HepG2 (cell line): ENCODE results near the gene SMARCC1. TPM values are rescaled to one million over a fixed set of nuclear protein-coding genes. Genes with fewer than 3 reads are reported as not detected.

Experiments
- AGO1 ChIP-seq: fragments of 200-400 bp; formaldehyde crosslinking; IDR thresholded peaks from 2 replicates; pipeline ENCODE4 v1.6.1; 2017; ENCODE audit warnings: mild to moderate bottlenecking, low read depth, low read length, moderate library complexity; ENCODE audit not compliant: poor library complexity, severe bottlenecking
- DZIP1 ChIP-seq: sonication (generic); formaldehyde crosslinking; IDR thresholded peaks from 2 replicates; pipeline ENCODE4 v1.5.0; 2020; ENCODE audit warnings: mild to moderate bottlenecking, missing genetic modification reagents
- E2F2 ChIP-seq: sonication (generic); formaldehyde crosslinking; IDR thresholded peaks from 2 replicates; pipeline ENCODE4 v1.4.0; 2020; ENCODE audit warnings: missing genetic modification reagents, borderline replicate concordance
- GLMP ChIP-seq: sonication (generic); formaldehyde crosslinking; IDR thresholded peaks from 2 replicates; pipeline ENCODE4 v1.9.0; 2021; ENCODE audit warnings: missing genetic modification reagents, mild to moderate bottlenecking, borderline replicate concordance
- HNF4G ChIP-seq, 2 experiments: sonication (generic) in 1 of 2; formaldehyde crosslinking in 1 of 2; IDR thresholded peaks; 2 replicates each; pipeline versions ENCODE4 v1.4.0 to v1.6.1; 2011 to 2020; ENCODE audit warnings: borderline replicate concordance in 2 of 2, low read depth in 2 of 2, mild to moderate bottlenecking in 2 of 2, low read length in 1 of 2, missing genetic modification reagents in 1 of 2, moderate library complexity in 1 of 2
- MAX ChIP-seq: IDR thresholded peaks from 2 replicates; pipeline ENCODE4 v1.6.1; 2012; ENCODE audit warnings: inconsistent platforms
- MLXIP ChIP-seq: sonication (generic); formaldehyde crosslinking; IDR thresholded peaks from 2 replicates; pipeline ENCODE4 v1.9.0; 2021; ENCODE audit warnings: missing genetic modification reagents, borderline replicate concordance
- NCOR1 ChIP-seq: fragments of 200-600 bp; sonication (generic); IDR thresholded peaks from 2 replicates; pipeline ENCODE4 v1.7.0; 2017; ENCODE audit warnings: antibody characterized with exemption, low read length, borderline replicate concordance
- NFYB ChIP-seq: sonication (generic); formaldehyde crosslinking; IDR thresholded peaks from 2 replicates; pipeline ENCODE4 v1.4.0; 2020; ENCODE audit warnings: missing genetic modification reagents
- POLR2G ChIP-seq: fragments of 200-400 bp; formaldehyde crosslinking; IDR thresholded peaks from 2 replicates; pipeline ENCODE4 v1.6.1; 2018; ENCODE audit warnings: mild to moderate bottlenecking, low read depth, low read length, moderate library complexity
- PRMT3 ChIP-seq: sonication (generic); formaldehyde crosslinking; IDR thresholded peaks from 2 replicates; pipeline ENCODE4 v1.8.1; 2022; ENCODE audit warnings: low read depth, mild to moderate bottlenecking, moderate library complexity, missing genetic modification reagents, borderline replicate concordance
- RARA ChIP-seq: IDR thresholded peaks from 2 replicates; pipeline ENCODE4 v1.6.1; 2016; ENCODE audit warnings: missing genetic modification reagents, missing compliant biosample characterization
- SNAPC5 ChIP-seq: sonication (generic); formaldehyde crosslinking; IDR thresholded peaks from 2 replicates; pipeline ENCODE4 v1.8.1; 2023; ENCODE audit warnings: mild to moderate bottlenecking, missing genetic modification reagents, borderline replicate concordance
- ZNF160 ChIP-seq: sonication (generic); formaldehyde crosslinking; IDR thresholded peaks from 2 replicates; pipeline ENCODE4 v1.8.0; 2022; ENCODE audit warnings: mild to moderate bottlenecking, inconsistent platforms, missing genetic modification reagents
- ZNF431 ChIP-seq: sonication (generic); formaldehyde crosslinking; IDR thresholded peaks from 2 replicates; pipeline ENCODE4 v1.9.0; 2022; ENCODE audit warnings: missing genetic modification reagents, low read depth, mild to moderate bottlenecking, borderline replicate concordance
- ZNF678 ChIP-seq: sonication (generic); formaldehyde crosslinking; IDR thresholded peaks from 2 replicates; pipeline ENCODE4 v1.4.0; 2020; ENCODE audit warnings: mild to moderate bottlenecking, missing genetic modification reagents
- ZNF772 ChIP-seq: sonication (generic); formaldehyde crosslinking; IDR thresholded peaks from 2 replicates; pipeline ENCODE4 v1.5.0; 2020; ENCODE audit warnings: mild to moderate bottlenecking, missing genetic modification reagents
- ZNF850 ChIP-seq: sonication (generic); formaldehyde crosslinking; conservative IDR thresholded peaks from 2 replicates; pipeline ENCODE4 v1.9.0; 2021; ENCODE audit warnings: mild to moderate bottlenecking, missing genetic modification reagents
- polyA plus RNA-seq, 8 experiments: library from polyadenylated mRNA; depleted of rRNA in 3 of 8; stranded (reverse) in 7 of 8; unstranded in 1 of 8; fragments of >200 nt; fragmentation: Illumina TruSeq in 4 of 8; extraction: Trizol in 4 of 8; gene quantifications; 2 replicates each; pipeline versions ENCODE4 v1.2.1 to v1.2.3, GENCODE V29; 2011 to 2016; ENCODE audit warnings: low read depth in 4 of 8, missing spikeins in 1 of 8, mixed read lengths in 1 of 8; ENCODE audit not compliant: insufficient read depth in 1 of 8
- total RNA-seq, 5 experiments: library from RNA; depleted of rRNA; stranded (reverse); fragments of >200 nt; fragmentation: Illumina TruSeq; extraction: Trizol; gene quantifications; 2 replicates each; pipeline ENCODE4 v1.2.3, GENCODE V29; 2016; ENCODE audit warnings: low read depth in 1 of 5

SMARCC1 gene
- total and polyA plus RNA-seq, 2 of the 13 experiments (the other 11 are each of a cell fraction or from before 2014, with no cell fraction given) = 47.9 to 58.4 TPM

- TF ChIP-seq DZIP1 (CRISPR knock-in tag) = no peak; the same call in 1 of the 2 replicates
- no peak for TF ChIP-seq PRMT3 (CRISPR knock-in tag)
- TF ChIP-seq GLMP (CRISPR knock-in tag) = no peak
- no peak for TF ChIP-seq ZNF850
- no peak for TF ChIP-seq RARA (CRISPR knock-in tag)
- no peak for TF ChIP-seq HNF4G (IDR thresholded peaks at IDR 0.05; ENCODE audit: borderline replicate concordance, low read depth, low read length)
- 0 out of 2 replicates have a peak, but pooled peaks have one; percentile 18 for TF ChIP-seq HNF4G (CRISPR knock-in tag; IDR thresholded peaks at IDR 0.05; ENCODE audit: borderline replicate concordance, low read depth)
- TF ChIP-seq NCOR1 = no peak
- peak; percentile 53 for TF ChIP-seq AGO1
- TF ChIP-seq ZNF678 = peak; percentile 59; the same call in 1 of the 2 replicates
- peak; percentile 93 for TF ChIP-seq POLR2G
- peak; percentile 79; the same call in 1 of the 2 replicates for TF ChIP-seq E2F2 (CRISPR knock-in tag)
- TF ChIP-seq ZNF431 (CRISPR knock-in tag) = peak; percentile 81
- peak; percentile 94 for TF ChIP-seq MAX
- TF ChIP-seq MLXIP (CRISPR knock-in tag) = no peak
- TF ChIP-seq SNAPC5 = peak; percentile 19; the same call in 1 of the 2 replicates
- TF ChIP-seq ZNF160 (CRISPR knock-in tag) = no peak; the same call in 1 of the 2 replicates
- peak; percentile 55; the same call in 1 of the 2 replicates for TF ChIP-seq ZNF772 (CRISPR knock-in tag)
- peak; percentile 28; the same call in 1 of the 2 replicates for TF ChIP-seq NFYB (CRISPR knock-in tag)
These were observed 43.1 kb upstream of the SMARCC1 start (continued) for GRCh38 chr3:47824541-47825473.
